SJCRH30 (cell line): Measurements from ENCODE around the gene RASAL2. TPM values are rescaled to one million over a fixed set of nuclear protein-coding genes. Genes with fewer than 3 reads are reported as not detected.
"Not testable (repeated sequence)": the region's sequence is repeated elsewhere in the genome, so short reads cannot be mapped to it uniquely, and the experiment has no call there.

Source experiments
- DNase-seq, 2 experiments: peaks; one replicate each; pipeline ENCODE4 v3.0.0-alpha.2; 2015 to 2020
- H3K27ac ChIP-seq: fragments of 250-450 bp; sonication (Bioruptor Pico); 2 replicates; pipeline ENCODE4 v1.5.1; 2020; ENCODE audit warnings: mild to moderate bottlenecking, moderate library complexity
- H3K27me3 ChIP-seq: fragments of 250-450 bp; sonication (Bioruptor Pico); 2 replicates; pipeline ENCODE4 v1.5.1; 2020; ENCODE audit warnings: mild to moderate bottlenecking, moderate library complexity
- H3K36me3 ChIP-seq: fragments of 250-450 bp; sonication (Bioruptor Pico); 2 replicates; pipeline ENCODE4 v1.5.1; 2020; ENCODE audit warnings: mild to moderate bottlenecking, moderate library complexity
- H3K4me1 ChIP-seq: fragments of 250-450 bp; sonication (Bioruptor Pico); 2 replicates; pipeline ENCODE4 v1.5.1; 2020; ENCODE audit warnings: mild to moderate bottlenecking, moderate library complexity
- H3K4me3 ChIP-seq: fragments of 250-450 bp; sonication (Bioruptor Pico); 2 replicates; pipeline ENCODE4 v1.5.1; 2020; ENCODE audit warnings: mild to moderate bottlenecking, moderate library complexity
- H3K9me3 ChIP-seq: fragments of 250-450 bp; sonication (Bioruptor Pico); replicated peaks from 2 replicates; pipeline ENCODE4 v1.5.1; 2020; ENCODE audit warnings: mild to moderate bottlenecking, moderate library complexity
- total RNA-seq: library from RNA; depleted of rRNA; stranded (reverse); fragments of >200 nt; shearing (Covaris generic); gene quantifications from 2 replicates; pipeline ENCODE4 v1.2.3, GENCODE V29; 2014

The RASAL2 gene
- total RNA-seq, 1 experiment from 2014 or later = 8.1 TPM

- Histone ChIP-seq H3K36me3 (no peaks in the 10 kb centered on the region), H3K27ac (no peak overlapping the region), H3K4me1 (no peaks in the 10 kb centered on the region), H3K9me3 (no peaks in the 10 kb centered on the region), H3K4me3 (no peak overlapping the region), H3K27me3 (no peaks in the 10 kb centered on the region)
- no peak for DNase-seq
Measured at GRCh38 chr1:178060789-178061556, 32.9 kb upstream of the RASAL2 start.

- Histone ChIP-seq H3K27ac (no peak overlapping the region), H3K9me3 (no peaks in the 10 kb centered on the region), H3K4me1 (no peaks in the 10 kb centered on the region), H3K4me3 (no peak overlapping the region), H3K27me3 (no peaks in the 10 kb centered on the region), H3K36me3 (no peaks in the 10 kb centered on the region)
- DNase-seq = no peak
Measured at GRCh38 chr1:178061620-178062019, 32.3 kb upstream of the RASAL2 start.

GRCh38 chr1:178064191-178064821 lies 29.6 kb upstream of the RASAL2 start:
- no peak overlapping the region for H3K4me3 ChIP-seq
- no peak overlapping the region for H3K27ac ChIP-seq
- H3K9me3 ChIP-seq = no peaks in the 10 kb centered on the region
- H3K27me3 ChIP-seq = no peaks in the 10 kb centered on the region
- DNase-seq = no peak
- H3K4me1 ChIP-seq = no peaks in the 10 kb centered on the region
- H3K36me3 ChIP-seq = no peaks in the 10 kb centered on the region

- DNase-seq = no peak
- Histone ChIP-seq H3K27me3 (no peaks in the 10 kb centered on the region), H3K27ac (no peak overlapping the region), H3K4me1 (no peaks in the 10 kb centered on the region), H3K36me3 (no peaks in the 10 kb centered on the region), H3K4me3 (no peak overlapping the region), H3K9me3 (no peaks in the 10 kb centered on the region)
Measured at GRCh38 chr1:178065250-178065649, 28.7 kb upstream of the RASAL2 start.

- no peak overlapping the region for H3K27ac ChIP-seq
- no peak overlapping the region for H3K4me3 ChIP-seq
- DNase-seq = no peak
- H3K4me1 ChIP-seq = no peaks in the 10 kb centered on the region
- H3K27me3 ChIP-seq = no peaks in the 10 kb centered on the region
- H3K36me3 ChIP-seq = no peaks in the 10 kb centered on the region
- H3K9me3 ChIP-seq = no peaks in the 10 kb centered on the region
Measured at GRCh38 chr1:178066296-178066907, 27.5 kb upstream of the RASAL2 start.

GRCh38 chr1:178066908-178067614 lies 26.8 kb upstream of the RASAL2 start:
- Histone ChIP-seq H3K4me1 (no peaks in the 10 kb centered on the region), H3K27ac (no peak overlapping the region), H3K27me3 (no peaks in the 10 kb centered on the region), H3K9me3 (no peaks in the 10 kb centered on the region), H3K4me3 (no peak overlapping the region), H3K36me3 (no peaks in the 10 kb centered on the region)
- no peak for DNase-seq

- no peak overlapping the region for H3K27ac ChIP-seq
- DNase-seq = no peak
- H3K27me3 ChIP-seq = no peaks in the 10 kb centered on the region
- H3K36me3 ChIP-seq = no peaks in the 10 kb centered on the region
- H3K4me1 ChIP-seq = no peaks in the 10 kb centered on the region
- no peaks in the 10 kb centered on the region for H3K9me3 ChIP-seq
- no peak overlapping the region for H3K4me3 ChIP-seq
Measured at GRCh38 chr1:178071811-178072210, 22.1 kb upstream of the RASAL2 start.

- Histone ChIP-seq H3K4me1 (no peaks in the 10 kb centered on the region), H3K4me3 (no peak overlapping the region), H3K9me3 (no peaks in the 10 kb centered on the region), H3K36me3 (no peaks in the 10 kb centered on the region), H3K27me3 (no peaks in the 10 kb centered on the region), H3K27ac (no peak overlapping the region)
- DNase-seq = no peak
Measured at GRCh38 chr1:178072326-178072725, 21.6 kb upstream of the RASAL2 start.

- DNase-seq = peak; percentile 28 to 63
Measured at GRCh38 chr1:178075333-178075732, 18.6 kb upstream of the RASAL2 start.

GRCh38 chr1:178076607-178077006 lies 17.3 kb upstream of the RASAL2 start:
- H3K36me3 ChIP-seq = no peaks in the 10 kb centered on the region
- DNase-seq = no peak

More at GRCh38 chr1:178075333-178075732, 18.6 kb upstream of the RASAL2 start:
- Histone ChIP-seq H3K27me3 (no peaks in the 10 kb centered on the region), H3K4me3 (no peak overlapping the region), H3K36me3 (no peaks in the 10 kb centered on the region), H3K27ac (no peak overlapping the region), H3K4me1 (no peaks in the 10 kb centered on the region), H3K9me3 (no peaks in the 10 kb centered on the region)

GRCh38 chr1:178077917-178078316 lies 16.0 kb upstream of the RASAL2 start:
- no peaks in the 10 kb centered on the region for H3K9me3 ChIP-seq
- H3K4me1 ChIP-seq = no peaks in the 10 kb centered on the region
- H3K4me3 ChIP-seq = no peak overlapping the region
- no peaks in the 10 kb centered on the region for H3K27me3 ChIP-seq
- no peaks in the 10 kb centered on the region for H3K36me3 ChIP-seq
- H3K27ac ChIP-seq = no peak overlapping the region
- no peak for DNase-seq

More at GRCh38 chr1:178076607-178077006, 17.3 kb upstream of the RASAL2 start:
- no peaks in the 10 kb centered on the region for H3K4me1 ChIP-seq
- H3K4me3 ChIP-seq = no peak overlapping the region
- H3K9me3 ChIP-seq = no peaks in the 10 kb centered on the region
- no peaks in the 10 kb centered on the region for H3K27me3 ChIP-seq
- no peak overlapping the region for H3K27ac ChIP-seq

- Histone ChIP-seq H3K4me3 (no peak overlapping the region), H3K27ac (no peak overlapping the region), H3K4me1 (no peaks in the 10 kb centered on the region), H3K9me3 (no peaks in the 10 kb centered on the region), H3K27me3 (no peaks in the 10 kb centered on the region), H3K36me3 (no peaks in the 10 kb centered on the region)
- DNase-seq = no peak
Measured at GRCh38 chr1:178086294-178086693, 7.6 kb upstream of the RASAL2 start.

- Histone ChIP-seq H3K4me3 (no peak overlapping the region), H3K27ac (no peak overlapping the region), H3K9me3 (no peaks in the 10 kb centered on the region), H3K4me1 (no peaks in the 10 kb centered on the region), H3K36me3 (no peaks in the 10 kb centered on the region), H3K27me3 (no peaks in the 10 kb centered on the region)
- DNase-seq = peak in 1 of 2 experiments; percentile 5
Measured at GRCh38 chr1:178086766-178087165, 7.1 kb upstream of the RASAL2 start.

- H3K27ac ChIP-seq = no peak overlapping the region
- no peaks in the 10 kb centered on the region for H3K27me3 ChIP-seq
- peaks cover 4% of the 10 kb centered on the region; the same call in 1 of the 2 replicates for H3K4me1 ChIP-seq
- no peaks in the 10 kb centered on the region for H3K36me3 ChIP-seq
- no peak overlapping the region for H3K4me3 ChIP-seq
- DNase-seq = no peak
- no peaks in the 10 kb centered on the region for H3K9me3 ChIP-seq
Measured at GRCh38 chr1:178088651-178089050, 5.3 kb upstream of the RASAL2 start.

GRCh38 chr1:178091454-178091853 lies 2.5 kb upstream of the RASAL2 start:
- H3K27ac ChIP-seq, H3K27me3 ChIP-seq: not testable (repeated sequence)

More at GRCh38 chr1:178091454-178091853, 2.5 kb upstream of the RASAL2 start:
- DNase-seq, H3K4me3 ChIP-seq, H3K9me3 ChIP-seq, H3K36me3 ChIP-seq: not testable (repeated sequence)
- H3K4me1 ChIP-seq = peaks cover 14% of the 10 kb centered on the region
